Adrenal gland (tissue), 5 donors: Measurements from ENCODE around the gene USP50.

Experiments
- POLR2A ChIP-seq, 2 donors: fragments of 450-650 bp; IDR thresholded peaks; one replicate each; pipeline ENCODE4 v1.6.1; 2017; ENCODE audit warnings: antibody characterized with exemption in 2 of 2, mild to moderate bottlenecking in 2 of 2, moderate library complexity in 1 of 2
- TF ChIP-seq, protein P1 (sequence below), 6 experiments: fragments of 450-650 bp in 4 of 6; fragments of 200-600 bp in 2 of 6; sonication (generic) in 1 of 6; IDR thresholded peaks; 1 replicate in 5 of 6; 2 replicates in 1 of 6; pipeline versions ENCODE4 v1.5.1 to v1.8.0; 2016 to 2021; ENCODE audit warnings: antibody characterized with exemption in 6 of 6, mild to moderate bottlenecking in 2 of 6, moderate library complexity in 1 of 6
- donor health status: DM: no; HTN: no; CAD: no.

DNA sequence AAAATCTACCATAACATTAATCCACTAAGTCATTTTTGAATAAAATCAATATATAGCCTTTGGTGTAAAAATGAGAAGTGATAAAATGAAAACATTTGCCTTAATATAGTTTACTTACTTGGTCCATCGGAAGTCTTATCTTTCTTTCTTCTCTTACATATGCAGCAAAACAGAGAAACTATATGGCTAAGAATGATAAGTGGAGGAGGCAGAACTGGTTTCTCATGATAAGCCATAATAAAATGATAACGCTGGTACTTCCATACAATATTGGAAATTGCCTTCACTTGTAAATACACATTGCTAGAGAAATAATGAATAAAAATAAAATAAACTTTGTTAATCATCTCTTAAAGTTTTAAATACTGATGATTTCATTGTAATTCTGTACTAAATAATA is 47.8 kb upstream of the USP50 start:
- TF ChIP-seq, protein P1, sequence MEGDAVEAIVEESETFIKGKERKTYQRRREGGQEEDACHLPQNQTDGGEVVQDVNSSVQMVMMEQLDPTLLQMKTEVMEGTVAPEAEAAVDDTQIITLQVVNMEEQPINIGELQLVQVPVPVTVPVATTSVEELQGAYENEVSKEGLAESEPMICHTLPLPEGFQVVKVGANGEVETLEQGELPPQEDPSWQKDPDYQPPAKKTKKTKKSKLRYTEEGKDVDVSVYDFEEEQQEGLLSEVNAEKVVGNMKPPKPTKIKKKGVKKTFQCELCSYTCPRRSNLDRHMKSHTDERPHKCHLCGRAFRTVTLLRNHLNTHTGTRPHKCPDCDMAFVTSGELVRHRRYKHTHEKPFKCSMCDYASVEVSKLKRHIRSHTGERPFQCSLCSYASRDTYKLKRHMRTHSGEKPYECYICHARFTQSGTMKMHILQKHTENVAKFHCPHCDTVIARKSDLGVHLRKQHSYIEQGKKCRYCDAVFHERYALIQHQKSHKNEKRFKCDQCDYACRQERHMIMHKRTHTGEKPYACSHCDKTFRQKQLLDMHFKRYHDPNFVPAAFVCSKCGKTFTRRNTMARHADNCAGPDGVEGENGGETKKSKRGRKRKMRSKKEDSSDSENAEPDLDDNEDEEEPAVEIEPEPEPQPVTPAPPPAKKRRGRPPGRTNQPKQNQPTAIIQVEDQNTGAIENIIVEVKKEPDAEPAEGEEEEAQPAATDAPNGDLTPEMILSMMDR (IDR thresholded peaks at IDR 0.05): no peak
- TF ChIP-seq POLR2A (IDR thresholded peaks at IDR 0.05): no peak
